ENCODE measurements around the gene CRTC1. TPM values are rescaled to one million over a fixed set of nuclear protein-coding genes. Genes with fewer than 3 reads are reported as not detected.

Gene CRTC1
- total and polyA plus RNA-seq, 2 of the 13 experiments (the other 11 are each of a cell fraction or from before 2014, with no cell fraction given), result 2.0 to 2.7 TPM

GRCh38 chr19:18716857-18717256 is 33.4 kb downstream of the CRTC1 start:
- Histone ChIP-seq H2AFZ (ENCODE audit: low read length) (no peak overlapping the region), H3K9me3 (ENCODE audit: low read length) (no peaks in the 10 kb centered on the region), H3K4me2 (ENCODE audit: low read depth, low read length) (no peak overlapping the region), H3K9ac (ENCODE audit: insufficient read depth, low read depth, low read length) (no peak overlapping the region), H3K36me3 (replicated peaks in 1 of 2; ENCODE audit: control insufficient read depth in 1 of 2, insufficient read depth in 2 of 2, low read length in 2 of 2) (no peaks in the 10 kb centered on the region; a peak in 1 of 5 replicates), H3K27me3 (ENCODE audit: control insufficient read depth in 1 of 2, insufficient read depth in 2 of 2, low read length in 2 of 2) (no peaks in the 10 kb centered on the region), H3K4me3 (replicated peaks in 1 of 3; ENCODE audit: insufficient read depth in 1 of 3, low read depth in 2 of 3, low read length in 3 of 3) (no peak overlapping the region), H3K4me1 (ENCODE audit: insufficient read depth, low read length) (peaks cover 55% of the 10 kb centered on the region), H4K20me1 (ENCODE audit: insufficient read depth, low read length) (no peaks in the 10 kb centered on the region), H3K27ac (ENCODE audit: extremely low read length, insufficient read depth, low read length) (no peak overlapping the region), H3K79me2 (ENCODE audit: insufficient read depth, low read length) (peaks cover 7% of the 10 kb centered on the region)
- 96% methylated on average over 6 of the region's 6 CpGs for whole genome bisulfite sequencing (ENCODE audit: low lambda C conversion rate)
- intact Hi-C loops (cut with micrococcal nuclease; ENCODE audit: unreplicated experiment) (no loop called here), in situ Hi-C loops (cut with HindIII; ENCODE audit: extremely low pct_ligation_motif_present, low pct_unique_long_range_greater_than_20kb) (no loop called here)
- DNase-seq (ENCODE audit: low spot score) (no peak), FAIRE-seq (no peak), ATAC-seq (no peak)
- CTCF ChIA-PET (ENCODE audit: low intra/inter-chr PET ratio, low total read pairs), result no interaction called here
- no TSS peak for BruUV-seq (replicated peaks)
- POLR2A ChIA-PET, result no interaction called here
- TF ChIP-seq CEBPG (CRISPR knock-in tag; IDR thresholded peaks at IDR 0.05), result no peak
- TF ChIP-seq MIER2 (CRISPR knock-in tag; IDR thresholded peaks at IDR 0.05), result no peak
- no peak for TF ChIP-seq ZKSCAN8 (CRISPR knock-in tag; IDR thresholded peaks at IDR 0.05; ENCODE audit: borderline replicate concordance)
- no peak for TF ChIP-seq MYNN (CRISPR knock-in tag; IDR thresholded peaks at IDR 0.05; ENCODE audit: low read depth)
- no peak for TF ChIP-seq YY1 (IDR thresholded peaks at IDR 0.05; ENCODE audit: insufficient read depth, insufficient replicate concordance, low read depth, low read length)
- TF ChIP-seq, protein P1, sequence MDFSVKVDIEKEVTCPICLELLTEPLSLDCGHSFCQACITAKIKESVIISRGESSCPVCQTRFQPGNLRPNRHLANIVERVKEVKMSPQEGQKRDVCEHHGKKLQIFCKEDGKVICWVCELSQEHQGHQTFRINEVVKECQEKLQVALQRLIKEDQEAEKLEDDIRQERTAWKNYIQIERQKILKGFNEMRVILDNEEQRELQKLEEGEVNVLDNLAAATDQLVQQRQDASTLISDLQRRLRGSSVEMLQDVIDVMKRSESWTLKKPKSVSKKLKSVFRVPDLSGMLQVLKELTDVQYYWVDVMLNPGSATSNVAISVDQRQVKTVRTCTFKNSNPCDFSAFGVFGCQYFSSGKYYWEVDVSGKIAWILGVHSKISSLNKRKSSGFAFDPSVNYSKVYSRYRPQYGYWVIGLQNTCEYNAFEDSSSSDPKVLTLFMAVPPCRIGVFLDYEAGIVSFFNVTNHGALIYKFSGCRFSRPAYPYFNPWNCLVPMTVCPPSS (IDR thresholded peaks at IDR 0.05), result no peak

DNA sequence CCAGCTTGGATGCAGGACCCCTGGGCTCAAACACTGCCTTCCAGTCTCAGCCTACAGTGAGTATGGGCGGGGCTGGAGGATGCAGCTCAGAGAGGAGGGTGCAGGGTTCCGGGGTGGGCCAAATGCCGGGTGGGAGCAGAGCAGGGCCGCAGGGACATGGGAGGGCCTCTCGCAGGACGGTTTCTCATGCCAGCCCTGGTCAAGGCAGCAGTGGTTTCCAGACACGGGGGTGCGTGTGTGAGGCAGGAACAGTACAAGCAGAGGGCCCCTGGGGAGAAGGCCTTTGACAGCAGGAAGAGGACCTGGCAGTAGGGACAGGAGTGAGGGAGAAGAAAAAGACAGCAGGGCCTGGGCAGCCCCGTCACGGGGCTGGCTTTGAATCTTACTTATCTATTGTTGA is 34.1 kb downstream of the CRTC1 start:
- in situ Hi-C loops (cut with HindIII; ENCODE audit: extremely low pct_ligation_motif_present, low pct_unique_long_range_greater_than_20kb), result no loop called here
- peaks cover 1 to 6% of the 10 kb centered on the region in 2 experiments; a peak in 1 of 5 replicates for H3K36me3 ChIP-seq (replicated peaks in 1 of 2; ENCODE audit: control insufficient read depth in 1 of 2, insufficient read depth in 2 of 2, low read length in 2 of 2)
- no peak for DNase-seq (ENCODE audit: low spot score)
- no peak overlapping the region for H3K4me2 ChIP-seq (ENCODE audit: low read depth, low read length)
- H3K9me3 ChIP-seq (ENCODE audit: low read length), result no peaks in the 10 kb centered on the region
- H3K27me3 ChIP-seq (ENCODE audit: control insufficient read depth in 1 of 2, insufficient read depth in 2 of 2, low read length in 2 of 2), result no peaks in the 10 kb centered on the region
- peaks cover 7% of the 10 kb centered on the region for H3K79me2 ChIP-seq (ENCODE audit: insufficient read depth, low read length)
- intact Hi-C loops (cut with micrococcal nuclease; ENCODE audit: unreplicated experiment), result no loop called here
- H3K9ac ChIP-seq (ENCODE audit: insufficient read depth, low read depth, low read length), result no peak overlapping the region
- TF ChIP-seq, protein P2, sequence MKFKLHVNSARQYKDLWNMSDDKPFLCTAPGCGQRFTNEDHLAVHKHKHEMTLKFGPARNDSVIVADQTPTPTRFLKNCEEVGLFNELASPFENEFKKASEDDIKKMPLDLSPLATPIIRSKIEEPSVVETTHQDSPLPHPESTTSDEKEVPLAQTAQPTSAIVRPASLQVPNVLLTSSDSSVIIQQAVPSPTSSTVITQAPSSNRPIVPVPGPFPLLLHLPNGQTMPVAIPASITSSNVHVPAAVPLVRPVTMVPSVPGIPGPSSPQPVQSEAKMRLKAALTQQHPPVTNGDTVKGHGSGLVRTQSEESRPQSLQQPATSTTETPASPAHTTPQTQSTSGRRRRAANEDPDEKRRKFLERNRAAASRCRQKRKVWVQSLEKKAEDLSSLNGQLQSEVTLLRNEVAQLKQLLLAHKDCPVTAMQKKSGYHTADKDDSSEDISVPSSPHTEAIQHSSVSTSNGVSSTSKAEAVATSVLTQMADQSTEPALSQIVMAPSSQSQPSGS (CRISPR knock-in tag; IDR thresholded peaks at IDR 0.05), result no peak
- no peak for TF ChIP-seq ZNF883 (CRISPR knock-in tag; IDR thresholded peaks at IDR 0.05; ENCODE audit: not compliant biosample characterization)
- TF ChIP-seq, protein P3, sequence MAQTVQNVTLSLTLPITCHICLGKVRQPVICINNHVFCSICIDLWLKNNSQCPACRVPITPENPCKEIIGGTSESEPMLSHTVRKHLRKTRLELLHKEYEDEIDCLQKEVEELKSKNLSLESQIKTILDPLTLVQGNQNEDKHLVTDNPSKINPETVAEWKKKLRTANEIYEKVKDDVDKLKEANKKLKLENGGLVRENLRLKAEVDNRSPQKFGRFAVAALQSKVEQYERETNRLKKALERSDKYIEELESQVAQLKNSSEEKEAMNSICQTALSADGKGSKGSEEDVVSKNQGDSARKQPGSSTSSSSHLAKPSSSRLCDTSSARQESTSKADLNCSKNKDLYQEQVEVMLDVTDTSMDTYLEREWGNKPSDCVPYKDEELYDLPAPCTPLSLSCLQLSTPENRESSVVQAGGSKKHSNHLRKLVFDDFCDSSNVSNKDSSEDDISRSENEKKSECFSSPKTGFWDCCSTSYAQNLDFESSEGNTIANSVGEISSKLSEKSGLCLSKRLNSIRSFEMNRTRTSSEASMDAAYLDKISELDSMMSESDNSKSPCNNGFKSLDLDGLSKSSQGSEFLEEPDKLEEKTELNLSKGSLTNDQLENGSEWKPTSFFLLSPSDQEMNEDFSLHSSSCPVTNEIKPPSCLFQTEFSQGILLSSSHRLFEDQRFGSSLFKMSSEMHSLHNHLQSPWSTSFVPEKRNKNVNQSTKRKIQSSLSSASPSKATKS (CRISPR knock-in tag; IDR thresholded peaks at IDR 0.05), result no peak
- TF ChIP-seq ZNF687 (CRISPR knock-in tag; IDR thresholded peaks at IDR 0.05), result 0 out of 2 replicates have a peak, but pooled peaks have one; percentile 5
- H2AFZ ChIP-seq (ENCODE audit: low read length), result no peak overlapping the region
- H3K4me1 ChIP-seq (ENCODE audit: insufficient read depth, low read length), result peaks cover 47% of the 10 kb centered on the region
- no peak for FAIRE-seq
- BruUV-seq (replicated peaks), result no TSS peak
- no peaks in the 10 kb centered on the region for H4K20me1 ChIP-seq (ENCODE audit: insufficient read depth, low read length)
- POLR2A ChIA-PET, result no interaction called here
- ATAC-seq, result no peak
- H3K27ac ChIP-seq (ENCODE audit: extremely low read length, insufficient read depth, low read length), result no peak overlapping the region
- H3K4me3 ChIP-seq (replicated peaks in 1 of 3; ENCODE audit: insufficient read depth in 1 of 3, low read depth in 2 of 3, low read length in 3 of 3), result no peak overlapping the region
- CTCF ChIA-PET (ENCODE audit: low intra/inter-chr PET ratio, low total read pairs), result no interaction called here
- WGBS (ENCODE audit: low lambda C conversion rate), result 94% methylated on average over 10 of the region's 10 CpGs

All from HepG2 (cell line).